Vagina (tissue), 2 donors: ENCODE results near the gene IL12RB2. TPM values are rescaled to one million over a fixed set of nuclear protein-coding genes. Genes with fewer than 3 reads are reported as not detected.

ENCODE experiments used
- DNase-seq, 2 donors: peaks; one replicate each; pipeline ENCODE4 v3.0.0-alpha.2; 2017; ENCODE audit errors: extremely low spot score in 2 of 2
- H3K27ac ChIP-seq: fragments of 200-600 bp; sonication (generic); one replicate; pipeline ENCODE4 v1.5.1; 2019
- H3K27me3 ChIP-seq: fragments of 200-600 bp; sonication (generic); one replicate; pipeline ENCODE4 v1.5.1; 2019
- H3K36me3 ChIP-seq, 2 donors: fragments of 200-600 bp; sonication (generic); one replicate each; pipeline ENCODE4 v1.5.1; 2017 to 2019
- H3K4me1 ChIP-seq: fragments of 200-600 bp; sonication (generic); one replicate; pipeline ENCODE4 v1.5.1; 2019
- H3K4me3 ChIP-seq, 2 donors: fragments of 200-600 bp; sonication (generic); 1 replicate in 1 of 2; 2 replicates in 1 of 2; pipeline ENCODE4 v1.5.1; 2016 to 2019
- H3K9me3 ChIP-seq: fragments of 200-600 bp; sonication (generic); one replicate; pipeline ENCODE4 v1.5.1; 2019
- CTCF ChIP-seq, 3 experiments: fragments of 450-650 bp in 2 of 3; fragments of 200-600 bp in 1 of 3; sonication (generic) in 1 of 3; IDR thresholded peaks; one replicate each; pipeline ENCODE4 v1.5.1; 2017 to 2019; ENCODE audit warnings: antibody characterized with exemption in 3 of 3, mild to moderate bottlenecking in 2 of 3, moderate library complexity in 2 of 3
- POLR2A ChIP-seq, 2 donors: fragments of 450-650 bp; IDR thresholded peaks; one replicate each; pipeline ENCODE4 v1.6.1; 2017; ENCODE audit warnings: antibody characterized with exemption in 2 of 2, mild to moderate bottlenecking in 2 of 2, moderate library complexity in 2 of 2
- POLR2AphosphoS5 ChIP-seq, 2 donors: sonication (generic); formaldehyde crosslinking; IDR thresholded peaks; one replicate each; pipeline ENCODE4 v1.9.0; 2017; ENCODE audit warnings: antibody characterized with exemption in 2 of 2, mild to moderate bottlenecking in 2 of 2, low read depth in 1 of 2; ENCODE audit not compliant: insufficient read depth in 1 of 2
- intact Hi-C: fragments of 100-400 bp; cut with DNase I; formaldehyde crosslinking; loops from one replicate; pipeline ENCODE4 v1.15.1; 2023
- total RNA-seq: library from RNA; depleted of rRNA; stranded (reverse); fragments of >200 nt; gene quantifications from one replicate; pipeline ENCODE4 v1.2.3, GENCODE V29; 2016

The IL12RB2 gene
- total RNA-seq, 1 donor from 2014 or later: 0.74 TPM

DNA sequence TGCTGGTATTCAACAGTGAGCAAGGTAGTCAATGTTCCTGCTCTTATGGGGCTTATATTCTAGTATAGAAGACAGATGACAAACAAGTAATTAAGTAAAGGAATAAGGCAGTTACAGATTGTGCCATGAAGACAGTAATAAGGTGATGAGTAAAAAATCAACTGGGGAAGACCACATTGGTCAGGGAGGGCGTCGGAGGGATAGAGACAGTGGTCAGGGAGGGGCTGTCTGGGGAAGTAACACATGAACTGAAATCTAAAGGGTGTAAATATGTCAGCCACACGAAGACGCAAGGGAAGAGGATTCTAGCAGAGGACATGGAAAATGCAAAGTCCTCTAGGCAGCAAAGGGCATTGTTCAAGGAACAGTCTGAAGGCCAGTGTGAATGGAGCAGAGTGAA lies 10.1 kb downstream of the IL12RB2 start:
- Histone ChIP-seq H3K36me3 (no peaks in the 10 kb centered on the region), H3K9me3 (no peaks in the 10 kb centered on the region), H3K4me1 (no peaks in the 10 kb centered on the region), H3K27me3 (no peaks in the 10 kb centered on the region), H3K27ac (no peak overlapping the region), H3K4me3 (no peak overlapping the region)
- no peak for DNase-seq
- intact Hi-C loops: no loop called here
- TF ChIP-seq CTCF (IDR thresholded peaks at IDR 0.05): no peak
- TF ChIP-seq POLR2AphosphoS5 (IDR thresholded peaks at IDR 0.05; ENCODE audit: insufficient read depth in 1 of 2, low read depth in 1 of 2): no peak
- no peak for TF ChIP-seq POLR2A (IDR thresholded peaks at IDR 0.05)

GRCh38 chr1:67322442-67322841 lies 14.8 kb downstream of the IL12RB2 start:
- Histone ChIP-seq H3K27me3 (no peaks in the 10 kb centered on the region), H3K36me3 (no peaks in the 10 kb centered on the region), H3K9me3 (no peaks in the 10 kb centered on the region), H3K4me3 (no peak overlapping the region), H3K27ac (no peak overlapping the region), H3K4me1 (no peaks in the 10 kb centered on the region)
- intact Hi-C loops: no loop called here
- DNase-seq: no peak
- TF ChIP-seq CTCF (IDR thresholded peaks at IDR 0.05) (no peak), POLR2AphosphoS5 (IDR thresholded peaks at IDR 0.05; ENCODE audit: insufficient read depth in 1 of 2, low read depth in 1 of 2) (no peak), POLR2A (IDR thresholded peaks at IDR 0.05) (no peak)

DNA sequence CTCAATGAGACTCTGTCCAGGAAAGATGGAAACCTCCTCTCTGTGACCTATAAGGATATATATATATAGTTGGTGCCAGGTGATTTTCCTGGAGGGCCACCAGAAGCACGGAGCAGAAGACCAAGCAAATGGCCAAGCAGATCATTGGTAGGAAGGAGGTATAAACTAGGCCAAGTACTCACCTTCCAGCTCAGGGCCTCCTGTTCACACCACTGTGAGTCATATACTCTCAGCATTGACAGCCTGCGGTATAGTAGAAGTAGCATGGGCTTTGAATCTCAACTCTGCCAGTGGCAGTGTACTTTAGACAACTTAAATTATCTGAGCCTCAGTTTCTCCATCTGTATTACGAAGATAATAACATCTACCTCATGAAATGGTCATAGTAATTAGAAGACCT lies 15.4 kb downstream of the IL12RB2 start:
- no peaks in the 10 kb centered on the region for H3K36me3 ChIP-seq
- TF ChIP-seq CTCF (IDR thresholded peaks at IDR 0.05) (no peak), POLR2AphosphoS5 (IDR thresholded peaks at IDR 0.05; ENCODE audit: insufficient read depth in 1 of 2, low read depth in 1 of 2) (no peak), POLR2A (IDR thresholded peaks at IDR 0.05) (no peak)
- H3K27ac ChIP-seq: no peak overlapping the region
- no peak for DNase-seq
- H3K4me1 ChIP-seq: no peaks in the 10 kb centered on the region
- H3K9me3 ChIP-seq: no peaks in the 10 kb centered on the region
- intact Hi-C loops: no loop called here
- H3K4me3 ChIP-seq: no peak overlapping the region
- no peaks in the 10 kb centered on the region for H3K27me3 ChIP-seq

GRCh38 chr1:67324068-67324467 lies 16.4 kb downstream of the IL12RB2 start:
- no peak for TF ChIP-seq CTCF (IDR thresholded peaks at IDR 0.05)
- TF ChIP-seq POLR2AphosphoS5 (IDR thresholded peaks at IDR 0.05; ENCODE audit: insufficient read depth in 1 of 2, low read depth in 1 of 2): no peak
- TF ChIP-seq POLR2A (IDR thresholded peaks at IDR 0.05): no peak

DNA sequence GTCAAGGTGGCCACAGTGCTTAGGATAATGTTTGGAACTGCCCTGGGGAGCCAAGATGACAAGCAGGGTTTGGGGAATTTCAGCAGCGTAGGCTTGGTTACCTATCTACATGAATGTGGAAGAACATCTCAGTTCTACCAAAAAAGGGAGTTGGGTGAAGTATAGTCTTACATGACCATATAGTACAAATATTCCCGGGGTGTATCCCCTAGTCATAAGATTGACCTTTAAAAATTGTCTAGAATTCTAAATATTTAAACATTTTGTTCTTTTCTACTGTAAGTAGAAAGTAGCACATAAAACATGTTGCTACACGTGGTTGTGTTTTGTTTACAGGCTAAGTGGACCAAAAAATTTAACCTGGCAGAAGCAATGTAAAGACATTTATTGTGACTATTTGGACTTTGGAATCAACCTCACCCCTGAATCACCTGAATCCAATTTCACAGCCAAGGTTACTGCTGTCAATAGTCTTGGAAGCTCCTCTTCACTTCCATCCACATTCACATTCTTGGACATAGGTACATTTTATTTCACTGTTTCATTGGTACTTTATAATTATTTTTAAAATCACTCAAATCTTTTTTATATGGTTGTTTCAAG lies 20.3 kb downstream of the IL12RB2 start:
- intact Hi-C loops: no loop called here
- Histone ChIP-seq H3K4me3 (no peak overlapping the region), H3K9me3 (no peaks in the 10 kb centered on the region), H3K36me3 (no peaks in the 10 kb centered on the region), H3K27ac (no peak overlapping the region), H3K4me1 (no peaks in the 10 kb centered on the region), H3K27me3 (no peaks in the 10 kb centered on the region)
- TF ChIP-seq CTCF (IDR thresholded peaks at IDR 0.05): no peak
- TF ChIP-seq POLR2A (IDR thresholded peaks at IDR 0.05): no peak
- no peak for TF ChIP-seq POLR2AphosphoS5 (IDR thresholded peaks at IDR 0.05; ENCODE audit: insufficient read depth in 1 of 2, low read depth in 1 of 2)
- DNase-seq: no peak

More at GRCh38 chr1:67324068-67324467, 16.4 kb downstream of the IL12RB2 start:
- Histone ChIP-seq H3K27ac (no peak overlapping the region), H3K36me3 (no peaks in the 10 kb centered on the region), H3K4me1 (no peaks in the 10 kb centered on the region), H3K4me3 (no peak overlapping the region), H3K9me3 (no peaks in the 10 kb centered on the region), H3K27me3 (no peaks in the 10 kb centered on the region)
- no peak for DNase-seq
- intact Hi-C loops: no loop called here
